Prostate gland (tissue), 2 donors: ENCODE measurements around the gene OGFRL1.

ENCODE experiments used
- POLR2A ChIP-seq: fragments of 450-650 bp; IDR thresholded peaks from one replicate; pipeline ENCODE4 v1.6.1; 2016; ENCODE audit warnings: antibody characterized with exemption, mild to moderate bottlenecking
- POLR2AphosphoS5 ChIP-seq: sonication (generic); formaldehyde crosslinking; IDR thresholded peaks from one replicate; pipeline ENCODE4 v1.6.1; 2017; ENCODE audit warnings: antibody characterized with exemption
- TF ChIP-seq, protein P1 (sequence below), 4 experiments: fragments of 200-600 bp in 2 of 4; fragments of 450-650 bp in 2 of 4; sonication (generic) in 2 of 4; IDR thresholded peaks; 1 replicate in 3 of 4; 2 replicates in 1 of 4; pipeline ENCODE4 v1.5.1; 2016 to 2019; ENCODE audit warnings: antibody characterized with exemption in 4 of 4, mild to moderate bottlenecking in 2 of 4, moderate library complexity in 2 of 4

DNA sequence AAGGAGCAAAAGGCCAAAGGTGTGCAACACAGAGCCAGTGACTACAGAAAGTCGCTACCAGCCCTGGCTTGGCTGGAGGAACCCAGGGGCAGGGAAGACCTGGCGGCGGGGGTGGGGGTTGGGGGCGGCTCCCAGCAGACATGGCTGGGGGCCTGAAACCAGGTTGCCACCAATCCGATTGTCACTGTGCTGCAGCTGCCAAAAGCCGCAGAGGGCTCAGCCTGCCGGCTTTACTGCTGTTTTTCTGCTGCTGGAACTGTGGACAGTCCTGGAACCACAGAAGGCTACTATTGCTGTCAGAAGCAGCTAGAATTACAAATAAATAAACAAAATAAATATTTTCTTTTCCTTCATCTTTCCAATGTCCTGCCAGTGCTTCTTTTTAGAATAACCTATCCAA, 25.7 kb upstream of the OGFRL1 start:
- TF ChIP-seq, protein P1, sequence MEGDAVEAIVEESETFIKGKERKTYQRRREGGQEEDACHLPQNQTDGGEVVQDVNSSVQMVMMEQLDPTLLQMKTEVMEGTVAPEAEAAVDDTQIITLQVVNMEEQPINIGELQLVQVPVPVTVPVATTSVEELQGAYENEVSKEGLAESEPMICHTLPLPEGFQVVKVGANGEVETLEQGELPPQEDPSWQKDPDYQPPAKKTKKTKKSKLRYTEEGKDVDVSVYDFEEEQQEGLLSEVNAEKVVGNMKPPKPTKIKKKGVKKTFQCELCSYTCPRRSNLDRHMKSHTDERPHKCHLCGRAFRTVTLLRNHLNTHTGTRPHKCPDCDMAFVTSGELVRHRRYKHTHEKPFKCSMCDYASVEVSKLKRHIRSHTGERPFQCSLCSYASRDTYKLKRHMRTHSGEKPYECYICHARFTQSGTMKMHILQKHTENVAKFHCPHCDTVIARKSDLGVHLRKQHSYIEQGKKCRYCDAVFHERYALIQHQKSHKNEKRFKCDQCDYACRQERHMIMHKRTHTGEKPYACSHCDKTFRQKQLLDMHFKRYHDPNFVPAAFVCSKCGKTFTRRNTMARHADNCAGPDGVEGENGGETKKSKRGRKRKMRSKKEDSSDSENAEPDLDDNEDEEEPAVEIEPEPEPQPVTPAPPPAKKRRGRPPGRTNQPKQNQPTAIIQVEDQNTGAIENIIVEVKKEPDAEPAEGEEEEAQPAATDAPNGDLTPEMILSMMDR (IDR thresholded peaks at IDR 0.05): no peak
- TF ChIP-seq POLR2AphosphoS5: no peak
- TF ChIP-seq POLR2A: no peak
